Right ventricle myocardium inferior (tissue), 1 donor: ENCODE results near the gene ACADSB. TPM values are rescaled to one million over a fixed set of nuclear protein-coding genes. Genes with fewer than 3 reads are reported as not detected.

Experiments
- ATAC-seq: fragments of 200-7000 bp; cut with Tn5 transposase; one replicate; pipeline ENCODE4 v1.9.1; 2020; ENCODE audit warnings: mild to moderate bottlenecking, moderate library complexity
- DNase-seq: peaks from one replicate; pipeline ENCODE4 v3.0.0; 2021; ENCODE audit errors: missing footprints
- intact Hi-C: fragments of 100-400 bp; cut with DNase I; formaldehyde crosslinking; loops from one replicate; pipeline ENCODE4 v1.11.0; 2022
- total RNA-seq: library from RNA; stranded (reverse); fragmentation: NEBNext Ultra II Directional; extraction: Animal tissue kit (Norgen Biotek cat#: 25700); gene quantifications from one replicate; pipeline ENCODE4 v1.2.1, GENCODE V29; 2021
- donor health status: DM: no; HTN: yes; CAD: no; lungs with severe emphysema.

Gene ACADSB
- total RNA-seq, 1 donor from 2014 or later, result 72.9 TPM

GRCh38 chr10:123027861-123028260, 19.1 kb downstream of the ACADSB start:
- ATAC-seq (no peak), DNase-seq (no peak)
- intact Hi-C loops, result no loop called here

GRCh38 chr10:123031124-123031523, 22.3 kb downstream of the ACADSB start:
- no peak for ATAC-seq
- intact Hi-C loops, result no loop called here
- DNase-seq, result no peak

- intact Hi-C loops, result no loop called here
- no peak for DNase-seq
- ATAC-seq, result no peak
Measured at GRCh38 chr10:123034332-123034731, 25.5 kb downstream of the ACADSB start.

GRCh38 chr10:123035467-123036086, 26.8 kb downstream of the ACADSB start:
- intact Hi-C loops, result no loop called here
- DNase-seq (no peak), ATAC-seq (no peak)

- intact Hi-C loops, result no loop called here
- ATAC-seq (no peak), DNase-seq (no peak)
Measured at GRCh38 chr10:123038782-123039631, 30.2 kb downstream of the ACADSB start.

GRCh38 chr10:123039632-123039930, 30.8 kb downstream of the ACADSB start:
- no peak for ATAC-seq
- intact Hi-C loops, result no loop called here
- DNase-seq, result no peak

- intact Hi-C loops, result loop anchor here (1.0 kb wide), 1 partner anchor 516 kb away; no protein-coding TSS in a partner anchor
- DNase-seq (no peak), ATAC-seq (no peak)
Measured at GRCh38 chr10:123042708-123043408, 34.1 kb downstream of the ACADSB start.

- intact Hi-C loops, result loop anchor here (1.0 kb wide), 1 partner anchor 516 kb away; no protein-coding TSS in a partner anchor
- DNase-seq (no peak), ATAC-seq (no peak)
Measured at GRCh38 chr10:123043409-123043925, 34.7 kb downstream of the ACADSB start.

- intact Hi-C loops, result no loop called here
- DNase-seq (no peak), ATAC-seq (no peak)
Measured at GRCh38 chr10:123044391-123044790, 35.6 kb downstream of the ACADSB start.

- intact Hi-C loops, result no loop called here
- DNase-seq (no peak), ATAC-seq (no peak)
Measured at GRCh38 chr10:123045961-123046731, 37.3 kb downstream of the ACADSB start.

- no peak for ATAC-seq
- intact Hi-C loops, result no loop called here
- DNase-seq, result no peak
Measured at GRCh38 chr10:123057968-123058367, 49.2 kb downstream of the ACADSB start.

- intact Hi-C loops, result no loop called here
- ATAC-seq, result no peak
Measured at GRCh38 chr10:123061865-123062264, 53.1 kb downstream of the ACADSB start.

GRCh38 chr10:123062726-123063125, 53.9 kb downstream of the ACADSB start:
- intact Hi-C loops, result no loop called here

More at GRCh38 chr10:123061865-123062264, 53.1 kb downstream of the ACADSB start:
- DNase-seq, result no peak

GRCh38 chr10:123068087-123068853, 59.5 kb downstream of the ACADSB start:
- ATAC-seq (no peak), DNase-seq (no peak)
- intact Hi-C loops, result no loop called here

More at GRCh38 chr10:123062726-123063125, 53.9 kb downstream of the ACADSB start:
- ATAC-seq (no peak), DNase-seq (no peak)

- intact Hi-C loops, result no loop called here
- DNase-seq (no peak), ATAC-seq (no peak)
Measured at GRCh38 chr10:123069246-123069986, 60.6 kb downstream of the ACADSB start.

- intact Hi-C loops, result no loop called here
- ATAC-seq, result no peak
Measured at GRCh38 chr10:123073187-123073586, 64.4 kb downstream of the ACADSB start.

GRCh38 chr10:123074215-123074614, 65.4 kb downstream of the ACADSB start:
- no peak for ATAC-seq
- DNase-seq, result no peak
- intact Hi-C loops, result no loop called here

More at GRCh38 chr10:123073187-123073586, 64.4 kb downstream of the ACADSB start:
- DNase-seq, result peak; percentile 56
